Fibroblast of mammary gland (primary cell): ENCODE results near the gene ADA.

Source experiments
- DNase-seq: peaks from one replicate; pipeline ENCODE4 v3.0.0-alpha.2; 2010; ENCODE audit warnings: low read depth
- H3K4me3 ChIP-seq: 2 replicates; pipeline ENCODE4 v1.5.1; 2011; ENCODE audit warnings: low read depth, mild to moderate bottlenecking, low read length, moderate library complexity; ENCODE audit not compliant: control insufficient read depth
- CTCF ChIP-seq: conservative IDR thresholded peaks from 2 replicates; pipeline ENCODE4 v1.5.1; 2011; ENCODE audit warnings: low read depth, low read length, inconsistent platforms; ENCODE audit not compliant: control insufficient read depth, insufficient read depth

Gene ADA

GRCh38 chr20:44641325-44641724, 10.2 kb downstream of the ADA start:
- H3K4me3 ChIP-seq: no peak overlapping the region
- DNase-seq: no peak
- no peak for TF ChIP-seq CTCF

- DNase-seq: no peak
- TF ChIP-seq CTCF: no peak
- no peak overlapping the region for H3K4me3 ChIP-seq
Measured at GRCh38 chr20:44640522-44640921, 11.0 kb downstream of the ADA start.

GRCh38 chr20:44637522-44638372, 13.8 kb downstream of the ADA start:
- no peak for DNase-seq
- no peak for TF ChIP-seq CTCF
- no peak overlapping the region for H3K4me3 ChIP-seq

- DNase-seq: no peak
- no peak overlapping the region for H3K4me3 ChIP-seq
- no peak for TF ChIP-seq CTCF
Measured at GRCh38 chr20:44637042-44637441, 14.5 kb downstream of the ADA start.

- no peak for DNase-seq
- no peak for TF ChIP-seq CTCF
- H3K4me3 ChIP-seq: no peak overlapping the region
Measured at GRCh38 chr20:44635877-44636276, 15.6 kb downstream of the ADA start.

GRCh38 chr20:44633872-44634600, 17.5 kb downstream of the ADA start:
- TF ChIP-seq CTCF: no peak
- H3K4me3 ChIP-seq: no peak overlapping the region
- no peak for DNase-seq
